SK-N-SH treated with all-trans-retinoic acid at 6 μM for 48 hours (cell line): ENCODE measurements around the gene OSTM1.
"Not testable (repeated sequence)": the region's sequence is repeated elsewhere in the genome, so short reads cannot be mapped to it uniquely, and the experiment has no call there.

ENCODE experiments used
- ATAC-seq: fragments of 200-7000 bp; cut with Tn5 transposase; 3 replicates; pipeline ENCODE4 v1.9.1; 2020; ENCODE audit warnings: mild to moderate bottlenecking, moderate library complexity
- ARNTL ChIP-seq: fragments of 450-650 bp; formaldehyde crosslinking; IDR thresholded peaks from 2 replicates; pipeline ENCODE4 v1.5.0; 2020; ENCODE audit warnings: low read depth, mild to moderate bottlenecking, moderate library complexity, borderline replicate concordance
- BACH2 ChIP-seq: fragments of 250-450 bp; sonication (Bioruptor Pico); IDR thresholded peaks from 2 replicates; pipeline ENCODE4 v1.9.0; 2021; ENCODE audit warnings: mild to moderate bottlenecking, borderline replicate concordance
- CREB5 ChIP-seq: fragments of 250-450 bp; sonication (Bioruptor Pico); IDR thresholded peaks from 2 replicates; pipeline ENCODE4 v1.5.1; 2020; ENCODE audit warnings: low read depth, mild to moderate bottlenecking, moderate library complexity
- CSRNP3 ChIP-seq: fragments of 250-450 bp; sonication (Bioruptor Pico); IDR thresholded peaks from 2 replicates; pipeline ENCODE4 v1.5.1; 2021; ENCODE audit warnings: mild to moderate bottlenecking, moderate library complexity
- ESRRG ChIP-seq: fragments of 250-450 bp; sonication (Bioruptor Pico); IDR thresholded peaks from 2 replicates; pipeline ENCODE4 v1.6.1; 2021; ENCODE audit warnings: mild to moderate bottlenecking
- GLIS3 ChIP-seq: fragments of 250-450 bp; sonication (Bioruptor Pico); IDR thresholded peaks from 2 replicates; pipeline ENCODE4 v1.5.0; 2020; ENCODE audit warnings: mild to moderate bottlenecking, moderate library complexity
- OSR1 ChIP-seq: fragments of 250-450 bp; sonication (Bioruptor Pico); IDR thresholded peaks from 2 replicates; pipeline ENCODE4 v1.8.0; 2022; ENCODE audit warnings: moderate library complexity, mild to moderate bottlenecking, inconsistent platforms
- PPARA ChIP-seq: fragments of 250-450 bp; sonication (Bioruptor Pico); IDR thresholded peaks from 2 replicates; pipeline ENCODE4 v1.5.0; 2020; ENCODE audit warnings: mild to moderate bottlenecking, borderline replicate concordance
- RARB ChIP-seq: fragments of 250-450 bp; sonication (Bioruptor Pico); IDR thresholded peaks from 2 replicates; pipeline ENCODE4 v1.8.0; 2021; ENCODE audit warnings: mild to moderate bottlenecking, moderate library complexity
- SNAI2 ChIP-seq: fragments of 250-450 bp; sonication (Bioruptor Pico); IDR thresholded peaks from 2 replicates; pipeline ENCODE4 v1.5.0; 2020; ENCODE audit warnings: mild to moderate bottlenecking, moderate library complexity
- TCF4 ChIP-seq: fragments of 250-450 bp; sonication (Bioruptor Pico); IDR thresholded peaks from 2 replicates; pipeline ENCODE4 v1.8.0; 2021; ENCODE audit warnings: mild to moderate bottlenecking, moderate library complexity, borderline replicate concordance
- TOX ChIP-seq: fragments of 250-450 bp; sonication (Bioruptor Pico); IDR thresholded peaks from 2 replicates; pipeline ENCODE4 v1.8.0; 2021; ENCODE audit warnings: mild to moderate bottlenecking, moderate library complexity, borderline replicate concordance
- ZC3H10 ChIP-seq: fragments of 250-450 bp; sonication (Bioruptor Pico); IDR thresholded peaks from 2 replicates; pipeline ENCODE4 v1.5.1; 2021; ENCODE audit warnings: mild to moderate bottlenecking, moderate library complexity
- ZFP3 ChIP-seq: fragments of 250-450 bp; sonication (Bioruptor Pico); IDR thresholded peaks from 2 replicates; pipeline ENCODE4 v1.5.0; 2020; ENCODE audit warnings: mild to moderate bottlenecking, moderate library complexity
- ZNF70 ChIP-seq: fragments of 450-650 bp; formaldehyde crosslinking; IDR thresholded peaks from 2 replicates; pipeline ENCODE4 v1.5.0; 2020; ENCODE audit warnings: mild to moderate bottlenecking, moderate library complexity
- ZNF8 ChIP-seq: fragments of 450-650 bp; formaldehyde crosslinking; IDR thresholded peaks from 2 replicates; pipeline ENCODE4 v1.5.0; 2020; ENCODE audit warnings: mild to moderate bottlenecking, moderate library complexity
- TF ChIP-seq, protein P1 (sequence below): fragments of 250-450 bp; sonication (Bioruptor Pico); IDR thresholded peaks from 2 replicates; pipeline ENCODE4 v1.5.0; 2020; ENCODE audit warnings: mild to moderate bottlenecking, moderate library complexity
- TF ChIP-seq, protein P2 (sequence below): fragments of 250-450 bp; sonication (Bioruptor Pico); IDR thresholded peaks from 2 replicates; pipeline ENCODE4 v1.8.0; 2020; ENCODE audit warnings: mild to moderate bottlenecking, moderate library complexity, borderline replicate concordance

The OSTM1 gene

DNA sequence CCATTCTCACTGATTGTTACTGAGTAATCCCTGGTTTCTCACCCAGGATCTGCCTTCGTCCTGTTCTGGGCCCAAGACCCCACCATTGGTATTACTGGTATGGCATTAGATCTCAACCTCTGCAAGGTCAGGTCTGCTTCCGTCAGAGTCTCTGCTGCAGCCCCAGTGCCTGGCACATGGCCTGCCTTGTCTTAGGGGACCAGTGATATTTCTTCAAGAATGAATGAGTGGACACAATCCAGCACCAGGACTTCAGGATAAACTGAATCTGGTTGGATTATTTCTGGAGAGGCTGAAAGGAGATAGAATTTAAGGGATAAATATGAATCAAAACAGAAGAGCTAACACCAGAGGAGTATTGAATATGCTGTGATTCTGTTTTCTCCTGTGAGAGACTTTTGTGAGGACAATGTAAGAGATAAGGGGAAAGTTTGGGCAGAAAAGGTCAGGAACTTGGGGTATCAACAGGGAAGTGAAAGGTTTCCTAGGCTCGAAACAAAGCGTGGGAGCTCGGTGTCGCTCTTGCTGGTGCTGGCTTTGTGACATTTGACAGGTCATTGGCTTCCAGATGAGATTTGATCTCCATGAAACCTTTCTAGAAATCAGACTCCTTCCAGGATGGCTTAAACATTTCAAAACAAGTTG, 53.9 kb downstream of the OSTM1 start (continued):
- TF ChIP-seq, protein P1, sequence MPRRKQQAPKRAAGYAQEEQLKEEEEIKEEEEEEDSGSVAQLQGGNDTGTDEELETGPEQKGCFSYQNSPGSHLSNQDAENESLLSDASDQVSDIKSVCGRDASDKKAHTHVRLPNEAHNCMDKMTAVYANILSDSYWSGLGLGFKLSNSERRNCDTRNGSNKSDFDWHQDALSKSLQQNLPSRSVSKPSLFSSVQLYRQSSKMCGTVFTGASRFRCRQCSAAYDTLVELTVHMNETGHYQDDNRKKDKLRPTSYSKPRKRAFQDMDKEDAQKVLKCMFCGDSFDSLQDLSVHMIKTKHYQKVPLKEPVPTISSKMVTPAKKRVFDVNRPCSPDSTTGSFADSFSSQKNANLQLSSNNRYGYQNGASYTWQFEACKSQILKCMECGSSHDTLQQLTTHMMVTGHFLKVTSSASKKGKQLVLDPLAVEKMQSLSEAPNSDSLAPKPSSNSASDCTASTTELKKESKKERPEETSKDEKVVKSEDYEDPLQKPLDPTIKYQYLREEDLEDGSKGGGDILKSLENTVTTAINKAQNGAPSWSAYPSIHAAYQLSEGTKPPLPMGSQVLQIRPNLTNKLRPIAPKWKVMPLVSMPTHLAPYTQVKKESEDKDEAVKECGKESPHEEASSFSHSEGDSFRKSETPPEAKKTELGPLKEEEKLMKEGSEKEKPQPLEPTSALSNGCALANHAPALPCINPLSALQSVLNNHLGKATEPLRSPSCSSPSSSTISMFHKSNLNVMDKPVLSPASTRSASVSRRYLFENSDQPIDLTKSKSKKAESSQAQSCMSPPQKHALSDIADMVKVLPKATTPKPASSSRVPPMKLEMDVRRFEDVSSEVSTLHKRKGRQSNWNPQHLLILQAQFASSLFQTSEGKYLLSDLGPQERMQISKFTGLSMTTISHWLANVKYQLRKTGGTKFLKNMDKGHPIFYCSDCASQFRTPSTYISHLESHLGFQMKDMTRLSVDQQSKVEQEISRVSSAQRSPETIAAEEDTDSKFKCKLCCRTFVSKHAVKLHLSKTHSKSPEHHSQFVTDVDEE (CRISPR knock-in tag) = no peak
- no peak for TF ChIP-seq BACH2 (CRISPR knock-in tag)
- TF ChIP-seq SNAI2 (CRISPR knock-in tag) = no peak
- no peak for TF ChIP-seq CSRNP3 (CRISPR knock-in tag)

GRCh38 chr6:108016283-108016682, 58.3 kb downstream of the OSTM1 start:
- not testable (repeated sequence) for ATAC-seq

GRCh38 chr6:108013787-108014439, 60.6 kb downstream of the OSTM1 start:
- TF ChIP-seq ZC3H10 (CRISPR knock-in tag) (no peak), ZFP3 (CRISPR knock-in tag) (no peak)
- ATAC-seq = no peak

- ATAC-seq = no peak
- TF ChIP-seq, protein P1 (CRISPR knock-in tag) = no peak
- TF ChIP-seq ZC3H10 (CRISPR knock-in tag) (no peak), ARNTL (CRISPR knock-in tag) (no peak), GLIS3 (CRISPR knock-in tag) (no peak), RARB (no peak), TOX (CRISPR knock-in tag) (no peak), OSR1 (CRISPR knock-in tag) (no peak)
These were observed 64.6 kb downstream of the OSTM1 start for GRCh38 chr6:108009894-108010293.

DNA sequence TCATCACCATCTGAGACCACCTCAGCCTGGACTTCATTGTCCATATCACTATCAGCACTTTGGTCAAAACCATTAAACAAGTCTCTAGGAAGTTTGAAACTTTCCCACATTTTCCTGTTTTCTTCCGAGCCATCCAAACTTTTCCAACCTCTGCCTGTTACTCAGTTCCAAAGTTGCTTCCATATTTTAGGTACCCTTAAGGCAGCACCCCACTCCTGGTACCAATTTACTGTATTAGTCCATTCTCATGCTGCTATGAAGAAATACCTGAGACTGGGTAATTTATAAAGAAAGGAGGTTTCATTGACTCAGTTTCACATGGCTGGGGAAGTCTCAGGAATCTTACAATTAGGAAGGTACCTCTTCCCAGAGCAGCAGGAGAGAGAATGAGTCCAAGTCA, 65.3 kb downstream of the OSTM1 start:
- ATAC-seq = not testable (repeated sequence)

GRCh38 chr6:108008363-108008762, 66.2 kb downstream of the OSTM1 start:
- TF ChIP-seq, protein P2, sequence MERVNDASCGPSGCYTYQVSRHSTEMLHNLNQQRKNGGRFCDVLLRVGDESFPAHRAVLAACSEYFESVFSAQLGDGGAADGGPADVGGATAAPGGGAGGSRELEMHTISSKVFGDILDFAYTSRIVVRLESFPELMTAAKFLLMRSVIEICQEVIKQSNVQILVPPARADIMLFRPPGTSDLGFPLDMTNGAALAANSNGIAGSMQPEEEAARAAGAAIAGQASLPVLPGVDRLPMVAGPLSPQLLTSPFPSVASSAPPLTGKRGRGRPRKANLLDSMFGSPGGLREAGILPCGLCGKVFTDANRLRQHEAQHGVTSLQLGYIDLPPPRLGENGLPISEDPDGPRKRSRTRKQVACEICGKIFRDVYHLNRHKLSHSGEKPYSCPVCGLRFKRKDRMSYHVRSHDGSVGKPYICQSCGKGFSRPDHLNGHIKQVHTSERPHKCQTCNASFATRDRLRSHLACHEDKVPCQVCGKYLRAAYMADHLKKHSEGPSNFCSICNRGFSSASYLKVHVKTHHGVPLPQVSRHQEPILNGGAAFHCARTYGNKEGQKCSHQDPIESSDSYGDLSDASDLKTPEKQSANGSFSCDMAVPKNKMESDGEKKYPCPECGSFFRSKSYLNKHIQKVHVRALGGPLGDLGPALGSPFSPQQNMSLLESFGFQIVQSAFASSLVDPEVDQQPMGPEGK (CRISPR knock-in tag) = no peak
- TF ChIP-seq BACH2 (CRISPR knock-in tag) (no peak), ZNF8 (no peak), TCF4 (CRISPR knock-in tag) (no peak), ARNTL (CRISPR knock-in tag) (no peak), ZNF70 (CRISPR knock-in tag) (no peak), CREB5 (no peak), CSRNP3 (CRISPR knock-in tag) (no peak), GLIS3 (CRISPR knock-in tag) (no peak), SNAI2 (CRISPR knock-in tag) (no peak), PPARA (CRISPR knock-in tag) (no peak), TOX (CRISPR knock-in tag) (no peak), ESRRG (no peak)
- ATAC-seq = no peak
